SH-SY5Y (cell line): ENCODE data around the gene CCDC92B.

ENCODE experiments used
- GATA2 ChIP-seq: IDR thresholded peaks from 2 replicates; pipeline ENCODE4 v1.6.1; 2011; ENCODE audit warnings: mild to moderate bottlenecking, low read depth, low read length
- GATA3 ChIP-seq: IDR thresholded peaks from 2 replicates; pipeline ENCODE4 v1.6.1; 2011; ENCODE audit warnings: low read depth, mild to moderate bottlenecking, low read length, moderate library complexity

GRCh38 chr17:2782055-2782454 lies 32.6 kb upstream of the CCDC92B start:
- no peak for TF ChIP-seq GATA3
- TF ChIP-seq GATA2: no peak
